GM23248 (cell line): Measurements from ENCODE around the gene NAGS. TPM values are rescaled to one million over a fixed set of nuclear protein-coding genes. Genes with fewer than 3 reads are reported as not detected.

Experiments
- DNase-seq: peaks from one replicate; pipeline ENCODE4 v3.0.0-alpha.2; 2015
- H2AFZ ChIP-seq: fragments of 200-600 bp; sonication (generic); 2 replicates; pipeline ENCODE4 v1.6.1; 2016; ENCODE audit warnings: antibody characterized with exemption
- H3F3A ChIP-seq: fragments of 200-600 bp; sonication (generic); 2 replicates; pipeline ENCODE4 v1.6.1; 2016; ENCODE audit warnings: mild to moderate bottlenecking, antibody characterized with exemption, mixed run types; ENCODE audit not compliant: insufficient read depth
- H3K27ac ChIP-seq: fragments of 200-600 bp; sonication (generic); 2 replicates; pipeline ENCODE4 v1.5.1; 2016; ENCODE audit warnings: mild to moderate bottlenecking
- H3K27me3 ChIP-seq: fragments of 200-600 bp; sonication (generic); replicated peaks from 2 replicates; pipeline ENCODE4 v1.6.1; 2016; ENCODE audit warnings: mild to moderate bottlenecking; ENCODE audit not compliant: insufficient read depth
- H3K36me3 ChIP-seq: fragments of 200-600 bp; sonication (generic); 2 replicates; pipeline ENCODE4 v1.6.1; 2016; ENCODE audit warnings: low read depth, mild to moderate bottlenecking
- H3K4me1 ChIP-seq: fragments of 200-600 bp; sonication (generic); 2 replicates; pipeline ENCODE4 v1.6.1; 2016; ENCODE audit warnings: mild to moderate bottlenecking; ENCODE audit not compliant: insufficient read depth
- H3K4me2 ChIP-seq: fragments of 200-600 bp; sonication (generic); one replicate; pipeline ENCODE4 v1.6.1; 2016; ENCODE audit warnings: mild to moderate bottlenecking; ENCODE audit not compliant: unreplicated experiment
- H3K4me3 ChIP-seq: fragments of 200-600 bp; sonication (generic); 2 replicates; pipeline ENCODE4 v1.5.1; 2016; ENCODE audit warnings: mild to moderate bottlenecking
- H3K79me2 ChIP-seq: fragments of 200-600 bp; sonication (generic); 2 replicates; pipeline ENCODE4 v1.6.1; 2016; ENCODE audit warnings: mild to moderate bottlenecking; ENCODE audit not compliant: insufficient read depth
- H3K9ac ChIP-seq: fragments of 200-600 bp; sonication (generic); 2 replicates; pipeline ENCODE4 v1.6.1; 2016; ENCODE audit warnings: mild to moderate bottlenecking
- H3K9me2 ChIP-seq: fragments of 200-600 bp; sonication (generic); 2 replicates; pipeline ENCODE4 v1.6.1; 2016; ENCODE audit warnings: mixed run types, mild to moderate bottlenecking, moderate library complexity; ENCODE audit not compliant: insufficient read depth
- H3K9me3 ChIP-seq: fragments of 200-600 bp; sonication (generic); one replicate; pipeline ENCODE4 v1.6.1; 2017; ENCODE audit warnings: low read depth
- H4K20me1 ChIP-seq: fragments of 200-600 bp; sonication (generic); 2 replicates; pipeline ENCODE4 v1.6.0; 2016; ENCODE audit not compliant: insufficient read depth
- EZH2 ChIP-seq: fragments of 200-600 bp; sonication (generic); IDR thresholded peaks from 2 replicates; pipeline ENCODE4 v1.6.1; 2018; ENCODE audit warnings: antibody characterized with exemption, mild to moderate bottlenecking; ENCODE audit not compliant: insufficient read depth, poor library complexity, severe bottlenecking
- EZH2phosphoT487 ChIP-seq: fragments of 200-600 bp; sonication (generic); IDR thresholded peaks from 2 replicates; pipeline ENCODE4 v1.6.1; 2018; ENCODE audit warnings: antibody characterized with exemption, moderate library complexity, mild to moderate bottlenecking, low read depth; ENCODE audit not compliant: insufficient read depth
- WGBS, 2 experiments: methylation state at CpG; one replicate each; pipeline ENCODE4 v1.1.6; 2015 to 2017; ENCODE audit warnings: low lambda C conversion rate in 2 of 2, low coverage in 1 of 2; ENCODE audit errors: missing lambda C conversion rate in 2 of 2; 5-methylcytosine and 5-hydroxymethylcytosine counted together
- in situ Hi-C: fragments of 300-500 bp; cut with MboI; formaldehyde crosslinking; loops from 2 replicates; pipeline ENCODE4 v1.15.0; 2020
- polyA plus RNA-seq: library from polyadenylated mRNA; unstranded; fragments of >200 nt; fragmentation: Nextera tagmentation; extraction: Ambion mirVana; gene quantifications from 2 replicates; pipeline ENCODE4 v1.2.1, GENCODE V29; 2016
- small RNA-seq: library from RNA; depleted of rRNA; stranded (forward); fragments of <200 nt; gene quantifications from one replicate; pipeline ENCODE3, GENCODE V24; 2014; ENCODE audit warnings: low read depth, low replicate concordance
- total RNA-seq: library from RNA; depleted of rRNA; stranded (reverse); fragments of >200 nt; shearing (Covaris generic); gene quantifications from 2 replicates; pipeline ENCODE4 v1.2.3, GENCODE V29; 2014; rRNA removed

The NAGS gene
- total and polyA plus RNA-seq, 2 experiments from 2014 or later: 1.6 to 1.8 TPM

- Histone ChIP-seq H3K79me2 (peaks cover 99% of the 10 kb centered on the region), H3K4me2 (no peak overlapping the region), H3K4me3 (no peak overlapping the region), H2AFZ (no peak overlapping the region), H3K9me2 (no peaks in the 10 kb centered on the region), H3K4me1 (peaks cover 13% of the 10 kb centered on the region), H3K27me3 (no peaks in the 10 kb centered on the region), H3K9me3 (no peaks in the 10 kb centered on the region), H3K36me3 (peaks cover 49% of the 10 kb centered on the region), H4K20me1 (peaks cover 10% of the 10 kb centered on the region; the same call in 1 of the 2 replicates), H3F3A (peaks cover 18% of the 10 kb centered on the region), H3K27ac (no peak overlapping the region), H3K9ac (no peak overlapping the region)
- 89 to 95% methylated on average over 9 of the region's 9 CpGs for WGBS, 2 experiments
- DNase-seq: no peak
- TF ChIP-seq EZH2: no peak
- TF ChIP-seq EZH2phosphoT487: no peak
- in situ Hi-C loops: no loop called here
Observed at GRCh38 chr17:44049294-44050060, 45.1 kb downstream of the NAGS start.

- Histone ChIP-seq H3K9ac (no peak overlapping the region), H3K9me2 (no peaks in the 10 kb centered on the region), H4K20me1 (0 out of 2 replicates have a peak, but pooled peaks cover 4% of the 10 kb centered on the region), H3K4me1 (no peaks in the 10 kb centered on the region), H3K4me3 (no peak overlapping the region), H3K27me3 (no peaks in the 10 kb centered on the region), H2AFZ (no peak overlapping the region), H3K27ac (no peak overlapping the region), H3K36me3 (peaks cover 38% of the 10 kb centered on the region), H3K9me3 (no peaks in the 10 kb centered on the region), H3K4me2 (no peak overlapping the region), H3K79me2 (peaks cover 100% of the 10 kb centered on the region), H3F3A (no peaks in the 10 kb centered on the region; the same call in 1 of the 2 replicates)
- TF ChIP-seq EZH2 (no peak), EZH2phosphoT487 (no peak)
- no peak for DNase-seq
- in situ Hi-C loops: no loop called here
- WGBS, 2 experiments: 75 to 86% methylated on average over 3 of the region's 3 CpGs
Observed at GRCh38 chr17:44053125-44053872, 48.9 kb downstream of the NAGS start.

Small RNAs within 50 kb of the gene (small RNA-seq; reads per million reads assigned to genes)
- not detected for gene RF00012

Other genes starting within 250 kb of the NAGS start
- not detected in 2 replicates for gene SOST, start 245.8 kb upstream of the NAGS start, total RNA-seq
- not detected in 2 replicates for gene SOST, start 245.8 kb upstream of the NAGS start, polyA plus RNA-seq
- gene DUSP3, start 225.6 kb upstream of the NAGS start, total RNA-seq: 24.9 and 26.3 TPM in 2 replicates
- 23.1 and 23.9 TPM in 2 replicates for gene DUSP3, start 225.6 kb upstream of the NAGS start, polyA plus RNA-seq
- not detected in 2 replicates for gene CFAP97D1, start 224.2 kb upstream of the NAGS start, total RNA-seq
- gene CFAP97D1, start 224.2 kb upstream of the NAGS start, polyA plus RNA-seq: not detected in 2 replicates
- 6.3 and 11.1 TPM in 2 replicates for gene MPP3, start 171.5 kb upstream of the NAGS start, total RNA-seq
- gene MPP3, start 171.5 kb upstream of the NAGS start, polyA plus RNA-seq: 4.8 and 6.6 TPM in 2 replicates
- gene CD300LG, start 157.4 kb upstream of the NAGS start, total RNA-seq: not detected in 2 replicates
- not detected in 2 replicates for gene CD300LG, start 157.4 kb upstream of the NAGS start, polyA plus RNA-seq
- 5.1 and 13.8 TPM in 2 replicates for gene MPP2, start 97.1 kb upstream of the NAGS start, total RNA-seq
- gene MPP2, start 97.1 kb upstream of the NAGS start, polyA plus RNA-seq: 3.8 and 4.1 TPM in 2 replicates
- not detected in 2 replicates for gene PPY, start 62.1 kb upstream of the NAGS start, total RNA-seq
- gene PPY, start 62.1 kb upstream of the NAGS start, polyA plus RNA-seq: not detected in 2 replicates
- not detected in 2 replicates for gene PYY, start 50.7 kb upstream of the NAGS start, total RNA-seq
- not detected in 2 replicates for gene PYY, start 50.7 kb upstream of the NAGS start, polyA plus RNA-seq
- gene TMEM101, start 10.3 kb downstream of the NAGS start, total RNA-seq: 25.5 and 45.4 TPM in 2 replicates
- gene TMEM101, start 10.3 kb downstream of the NAGS start, polyA plus RNA-seq: 24.4 and 25.0 TPM in 2 replicates
- gene LSM12, start 62.0 kb downstream of the NAGS start, total RNA-seq: 36.1 and 49.4 TPM in 2 replicates
- 122 and 125 TPM in 2 replicates for gene LSM12, start 62.0 kb downstream of the NAGS start, polyA plus RNA-seq
- gene G6PC3, start 66.1 kb downstream of the NAGS start, total RNA-seq: 57.4 and 68.5 TPM in 2 replicates
- 121 and 128 TPM in 2 replicates for gene G6PC3, start 66.1 kb downstream of the NAGS start, polyA plus RNA-seq
- gene HDAC5, start 119.0 kb downstream of the NAGS start, total RNA-seq: 84.4 and 98.7 TPM in 2 replicates
- 28.5 and 32.2 TPM in 2 replicates for gene HDAC5, start 119.0 kb downstream of the NAGS start, polyA plus RNA-seq
- 1.3 and 1.8 TPM in 2 replicates for gene HROB, start 137.3 kb downstream of the NAGS start, total RNA-seq
- 3.5 and 3.6 TPM in 2 replicates for gene HROB, start 137.3 kb downstream of the NAGS start, polyA plus RNA-seq
- gene ASB16, start 166.1 kb downstream of the NAGS start, total RNA-seq: not detected in 2 replicates
- 0.22 and 0.25 TPM in 2 replicates for gene ASB16, start 166.1 kb downstream of the NAGS start, polyA plus RNA-seq
- 41.6 and 42.6 TPM in 2 replicates for gene TMUB2, start 182.3 kb downstream of the NAGS start, total RNA-seq
- 44.6 and 45.0 TPM in 2 replicates for gene TMUB2, start 182.3 kb downstream of the NAGS start, polyA plus RNA-seq
- 48.2 and 60.4 TPM in 2 replicates for gene ATXN7L3, start 195.3 kb downstream of the NAGS start, total RNA-seq
- gene ATXN7L3, start 195.3 kb downstream of the NAGS start, polyA plus RNA-seq: 9.8 and 10.0 TPM in 2 replicates
- gene UBTF, start 215.1 kb downstream of the NAGS start, total RNA-seq: 61.1 and 62.3 TPM in 2 replicates
- gene UBTF, start 215.1 kb downstream of the NAGS start, polyA plus RNA-seq: 48.2 and 48.4 TPM in 2 replicates